ENCODE data around the gene BNIP5.

BNIP5 gene

DNA sequence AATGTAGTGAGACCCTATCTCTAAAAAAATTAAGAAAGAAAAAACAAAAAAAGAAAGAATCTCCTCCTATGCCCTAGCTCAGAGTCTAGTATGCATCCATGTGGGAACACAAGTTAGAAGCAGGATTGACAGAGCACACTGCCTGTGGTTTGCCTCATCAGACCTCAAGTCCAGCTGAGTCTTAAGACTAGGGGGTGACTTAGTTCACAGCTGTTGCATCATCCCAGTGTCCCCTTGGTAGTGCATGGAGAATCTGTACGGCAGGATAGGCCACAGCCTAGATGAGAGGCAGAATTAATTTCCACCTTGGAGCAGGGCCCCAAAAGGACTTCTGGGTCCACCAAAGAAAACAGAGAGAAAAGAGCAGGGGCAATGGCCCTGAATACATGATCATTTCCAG lies 53.1 kb downstream of the BNIP5 start:
- no peak for DNase-seq (ENCODE audit: low read depth)
- TF ChIP-seq, protein P1, sequence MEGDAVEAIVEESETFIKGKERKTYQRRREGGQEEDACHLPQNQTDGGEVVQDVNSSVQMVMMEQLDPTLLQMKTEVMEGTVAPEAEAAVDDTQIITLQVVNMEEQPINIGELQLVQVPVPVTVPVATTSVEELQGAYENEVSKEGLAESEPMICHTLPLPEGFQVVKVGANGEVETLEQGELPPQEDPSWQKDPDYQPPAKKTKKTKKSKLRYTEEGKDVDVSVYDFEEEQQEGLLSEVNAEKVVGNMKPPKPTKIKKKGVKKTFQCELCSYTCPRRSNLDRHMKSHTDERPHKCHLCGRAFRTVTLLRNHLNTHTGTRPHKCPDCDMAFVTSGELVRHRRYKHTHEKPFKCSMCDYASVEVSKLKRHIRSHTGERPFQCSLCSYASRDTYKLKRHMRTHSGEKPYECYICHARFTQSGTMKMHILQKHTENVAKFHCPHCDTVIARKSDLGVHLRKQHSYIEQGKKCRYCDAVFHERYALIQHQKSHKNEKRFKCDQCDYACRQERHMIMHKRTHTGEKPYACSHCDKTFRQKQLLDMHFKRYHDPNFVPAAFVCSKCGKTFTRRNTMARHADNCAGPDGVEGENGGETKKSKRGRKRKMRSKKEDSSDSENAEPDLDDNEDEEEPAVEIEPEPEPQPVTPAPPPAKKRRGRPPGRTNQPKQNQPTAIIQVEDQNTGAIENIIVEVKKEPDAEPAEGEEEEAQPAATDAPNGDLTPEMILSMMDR (IDR thresholded peaks at IDR 0.05; ENCODE audit: control insufficient read depth, insufficient read depth, low read depth, low read length, missing control alignments), result no peak
- H3K4me3 ChIP-seq (ENCODE audit: control insufficient read depth, low read depth, low read length), result no peak overlapping the region

DNA sequence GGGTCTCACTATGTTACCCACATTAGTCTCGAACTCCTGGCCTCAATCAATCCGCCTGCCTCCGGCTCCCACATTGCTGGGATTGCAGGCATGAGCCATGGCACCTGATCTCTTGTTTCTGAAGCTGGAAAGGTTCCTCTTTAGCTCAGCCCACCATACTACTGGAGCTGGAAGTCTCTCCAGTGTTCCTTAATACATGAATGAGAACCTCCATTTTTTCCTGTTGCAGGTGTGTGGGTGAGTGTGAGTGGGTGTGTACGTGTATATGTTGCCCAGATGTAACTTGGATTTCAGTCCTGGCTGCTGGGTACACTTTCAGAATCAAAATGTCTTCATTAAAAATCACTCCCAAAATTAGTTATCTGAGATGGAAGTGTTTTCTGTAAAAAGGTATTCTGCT lies 55.7 kb downstream of the BNIP5 start:
- H3K4me3 ChIP-seq (ENCODE audit: control insufficient read depth, low read depth, low read length), result no peak overlapping the region
- no peak for DNase-seq (ENCODE audit: low read depth)
- TF ChIP-seq, protein P1 (IDR thresholded peaks at IDR 0.05; ENCODE audit: control insufficient read depth, insufficient read depth, low read depth, low read length, missing control alignments), result no peak

DNA sequence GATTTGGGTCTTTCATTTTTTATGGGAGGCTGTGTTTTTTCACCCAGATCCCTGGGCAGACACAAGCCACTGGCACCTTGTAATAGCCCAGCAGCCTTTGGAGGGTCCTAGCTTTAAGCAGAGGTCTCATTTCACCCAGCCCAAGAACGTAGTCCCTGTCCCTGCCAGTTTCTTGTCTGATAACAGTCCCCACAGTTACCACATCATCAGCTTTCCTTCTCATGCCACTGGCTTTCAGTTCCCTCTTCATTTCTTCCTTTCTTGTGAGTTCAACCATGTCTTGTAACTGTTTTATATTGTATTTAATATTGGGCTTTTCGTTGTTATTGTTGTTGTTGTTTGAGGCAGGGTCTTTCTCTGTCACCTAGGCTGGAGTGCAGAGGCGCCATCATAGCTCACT lies 56.2 kb downstream of the BNIP5 start:
- DNase-seq (ENCODE audit: low read depth), result no peak
- TF ChIP-seq, protein P1 (IDR thresholded peaks at IDR 0.05; ENCODE audit: control insufficient read depth, insufficient read depth, low read depth, low read length, missing control alignments), result no peak

DNA sequence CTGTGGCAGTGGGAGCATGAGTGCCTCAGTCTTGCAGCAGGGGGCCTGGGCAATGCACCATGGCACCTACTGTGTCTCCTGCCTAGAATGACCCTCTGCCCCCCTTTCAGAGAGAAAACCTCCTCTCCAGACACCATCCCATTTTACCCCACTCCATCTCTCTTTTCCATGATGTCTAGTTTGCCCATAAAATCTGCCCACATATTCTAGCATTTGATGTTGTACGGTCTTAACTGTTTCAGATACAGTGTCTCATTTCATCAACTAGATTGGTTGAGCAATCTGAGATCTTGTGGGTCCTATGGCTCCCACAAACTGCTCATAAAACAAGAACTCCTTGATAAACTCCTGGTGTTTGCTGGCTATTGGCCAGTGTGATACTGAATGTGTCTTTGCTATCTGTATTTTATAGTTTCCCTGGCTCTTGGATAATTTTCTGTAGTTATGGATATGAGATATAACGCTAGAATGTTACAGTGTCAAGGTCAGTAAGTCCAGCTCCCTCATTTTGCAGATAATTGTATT lies 58.7 kb downstream of the BNIP5 start:
- TF ChIP-seq, protein P1 (IDR thresholded peaks at IDR 0.05; ENCODE audit: control insufficient read depth, insufficient read depth, low read depth, low read length, missing control alignments), result no peak
- H3K4me3 ChIP-seq (ENCODE audit: control insufficient read depth, low read depth, low read length), result no peak overlapping the region
- no peak for DNase-seq (ENCODE audit: low read depth)

More for the DNA sequence above, 56.2 kb downstream of the BNIP5 start:
- no peak overlapping the region for H3K4me3 ChIP-seq (ENCODE audit: control insufficient read depth, low read depth, low read length)

DNA sequence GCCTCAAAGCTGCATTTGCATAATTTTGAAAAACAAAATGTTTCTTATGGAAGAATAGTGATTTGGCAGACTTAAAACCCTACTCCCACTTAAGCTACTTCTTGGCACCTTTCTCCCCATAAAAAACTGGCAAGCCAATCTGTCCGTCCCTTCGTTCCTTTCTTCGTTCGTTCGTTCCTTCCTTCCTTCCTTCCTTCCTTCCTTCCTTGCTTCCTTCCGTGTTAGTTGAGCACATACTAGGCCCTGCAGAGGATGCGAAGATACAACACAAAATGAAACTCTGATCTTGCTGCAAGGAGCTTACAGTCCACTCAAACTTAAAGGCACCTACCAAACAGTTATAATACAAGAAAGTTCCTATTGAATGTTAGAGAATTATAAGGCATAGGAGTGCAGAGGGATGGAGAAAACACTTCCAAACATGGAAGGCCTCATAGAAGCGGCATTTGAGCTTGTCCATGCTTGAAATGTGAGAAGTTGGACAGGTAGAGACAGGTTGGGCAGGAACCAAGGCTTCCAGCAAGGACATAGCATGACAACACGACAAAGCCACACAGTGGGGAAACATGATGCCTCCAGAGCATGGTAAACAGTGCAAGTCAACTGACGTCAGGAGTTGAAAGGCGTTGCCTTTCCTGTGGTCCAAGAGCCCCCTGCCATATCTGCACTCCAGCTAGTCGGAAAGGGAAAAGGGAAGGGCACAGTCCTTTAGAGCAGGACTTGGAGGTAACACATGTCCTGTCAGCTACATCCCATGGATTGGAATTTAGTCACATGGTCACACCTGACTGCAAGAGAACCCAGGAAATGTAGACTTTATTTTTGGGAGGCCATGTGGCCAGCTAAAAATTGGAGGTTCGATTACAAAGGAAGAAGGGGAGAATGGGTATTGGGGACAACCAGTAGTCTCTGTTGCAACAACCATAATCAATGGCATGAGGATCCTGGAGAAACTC lies 59.8 kb downstream of the BNIP5 start:
- TF ChIP-seq, protein P1 (IDR thresholded peaks at IDR 0.05; ENCODE audit: control insufficient read depth, insufficient read depth, low read depth, low read length, missing control alignments), result no peak
- no peak overlapping the region for H3K4me3 ChIP-seq (ENCODE audit: control insufficient read depth, low read depth, low read length)
- no peak for DNase-seq (ENCODE audit: low read depth)

DNA sequence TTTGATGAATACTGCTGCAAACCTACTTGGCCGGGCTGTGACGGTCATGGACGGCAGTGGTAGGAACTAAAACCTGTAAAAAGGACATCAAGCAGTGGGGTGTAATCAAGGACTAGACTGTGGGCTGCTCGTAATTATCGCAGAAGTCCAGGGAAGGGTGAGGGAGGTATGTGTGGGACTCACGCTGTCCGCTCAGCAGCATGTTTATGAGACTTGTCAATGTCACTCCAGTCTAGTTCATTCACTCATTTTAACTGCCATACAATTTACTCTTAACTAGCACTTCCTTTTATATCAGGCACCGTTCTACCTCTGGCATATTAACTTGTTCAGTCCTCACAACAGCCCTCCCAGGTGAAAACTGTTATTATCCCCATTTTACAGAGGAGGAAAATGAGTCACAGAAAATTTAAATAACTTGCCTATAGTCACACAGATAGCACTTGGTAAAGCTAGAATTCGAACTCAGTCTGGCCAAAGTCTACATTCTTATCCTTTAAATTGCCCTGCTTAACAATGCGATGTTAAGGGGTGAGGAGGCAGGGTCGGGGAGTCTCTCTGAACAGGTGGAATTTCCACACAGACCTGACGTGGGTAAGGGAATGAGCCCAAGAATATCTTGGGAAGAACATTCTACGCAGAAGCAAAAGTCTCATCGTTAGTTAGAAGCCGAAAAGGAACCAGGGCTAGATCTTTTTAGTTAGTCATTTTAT lies 62.7 kb downstream of the BNIP5 start:
- H3K4me3 ChIP-seq (ENCODE audit: control insufficient read depth, low read depth, low read length), result no peak overlapping the region
- TF ChIP-seq, protein P1 (IDR thresholded peaks at IDR 0.05; ENCODE audit: control insufficient read depth, insufficient read depth, low read depth, low read length, missing control alignments), result no peak
- no peak for DNase-seq (ENCODE audit: low read depth)
